GM19452 (cell line): ENCODE results near the gene AS3MT.
"Not testable (repeated sequence)": the region's sequence is repeated elsewhere in the genome, so short reads cannot be mapped to it uniquely, and the experiment has no call there.

ENCODE experiments used
- ATAC-seq: cut with Tn5 transposase; IDR thresholded peaks from one replicate; pipeline ENCODE4 v1.9.1; 2021; ENCODE audit not compliant: unreplicated experiment

Gene AS3MT

GRCh38 chr10:102855731-102856436 is 13.4 kb upstream of the AS3MT start:
- not testable (repeated sequence) for ATAC-seq

DNA sequence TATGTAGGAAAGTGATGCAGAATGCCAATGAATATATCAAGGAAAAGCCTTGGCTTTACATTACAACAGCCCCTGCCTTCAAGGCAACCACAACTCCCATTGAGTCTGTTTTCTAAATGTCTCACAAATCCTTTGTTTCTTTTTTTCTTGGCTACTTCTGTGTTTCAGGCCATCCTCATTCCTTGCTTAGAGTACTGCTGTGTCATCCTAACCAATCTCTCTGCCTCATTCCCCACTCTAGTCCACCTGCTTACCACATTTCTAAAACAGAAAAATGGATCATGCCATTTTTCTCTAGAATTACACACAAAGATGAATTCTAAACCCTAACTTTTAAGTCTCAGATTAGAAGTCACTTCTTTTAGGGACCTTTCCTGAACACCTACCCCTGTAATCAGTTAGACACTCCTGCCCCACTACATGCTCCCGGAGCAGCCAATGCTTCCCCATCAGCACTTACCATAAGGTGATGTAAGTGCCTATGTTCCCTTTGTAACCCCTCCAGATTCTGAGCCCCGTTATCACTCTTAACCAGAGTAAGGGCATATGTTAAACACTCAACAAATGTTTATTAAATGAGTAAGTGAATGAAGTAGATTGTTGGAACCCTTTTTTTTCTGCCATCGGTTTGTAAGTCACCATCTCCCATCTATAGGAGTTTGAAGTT is 12.4 kb upstream of the AS3MT start:
- no peak for ATAC-seq

GRCh38 chr10:102859911-102860310 is 9.4 kb upstream of the AS3MT start:
- no peak for ATAC-seq

GRCh38 chr10:102863660-102864059 is 5.6 kb upstream of the AS3MT start:
- ATAC-seq, result no peak

- no peak for ATAC-seq
Measured at GRCh38 chr10:102865620-102866019, 3.6 kb upstream of the AS3MT start.

DNA sequence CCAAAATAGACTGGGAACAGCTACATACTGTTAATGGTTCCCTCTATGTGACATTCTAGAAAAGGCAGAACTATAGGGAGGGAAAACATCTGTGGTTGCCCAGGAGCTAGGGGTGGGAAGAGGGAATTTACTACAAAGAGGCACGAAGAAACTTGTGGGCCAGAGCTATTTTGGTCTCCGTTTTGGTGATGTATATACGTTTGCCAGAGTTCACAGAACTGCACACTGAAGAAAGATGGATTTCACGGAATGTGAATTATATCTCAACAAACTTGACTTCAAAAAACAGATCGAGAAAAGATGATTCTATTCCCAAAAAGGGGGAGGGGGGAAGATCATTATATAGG is 386 bp upstream of the AS3MT start:
- ATAC-seq, result no peak

DNA sequence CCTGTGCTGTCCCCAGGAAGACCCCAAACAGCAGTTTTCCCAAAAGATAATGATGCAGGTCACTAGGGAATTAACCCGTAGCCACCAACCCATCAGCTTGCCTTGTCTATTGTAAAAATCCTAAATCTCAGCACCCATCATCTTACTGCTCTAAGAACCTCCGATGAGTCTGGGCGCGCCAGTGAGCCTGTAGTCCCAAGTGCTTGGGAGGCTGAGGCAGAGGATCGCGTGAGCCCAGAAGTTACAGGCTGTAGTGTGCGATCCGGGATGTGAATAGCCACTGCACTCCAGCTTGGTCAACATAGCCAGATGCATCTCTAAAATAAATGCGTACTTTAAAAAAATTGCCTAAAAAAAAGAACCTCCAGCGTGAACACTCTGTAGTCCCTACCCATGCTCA is 951 bp downstream of the AS3MT start:
- ATAC-seq, result no peak

DNA sequence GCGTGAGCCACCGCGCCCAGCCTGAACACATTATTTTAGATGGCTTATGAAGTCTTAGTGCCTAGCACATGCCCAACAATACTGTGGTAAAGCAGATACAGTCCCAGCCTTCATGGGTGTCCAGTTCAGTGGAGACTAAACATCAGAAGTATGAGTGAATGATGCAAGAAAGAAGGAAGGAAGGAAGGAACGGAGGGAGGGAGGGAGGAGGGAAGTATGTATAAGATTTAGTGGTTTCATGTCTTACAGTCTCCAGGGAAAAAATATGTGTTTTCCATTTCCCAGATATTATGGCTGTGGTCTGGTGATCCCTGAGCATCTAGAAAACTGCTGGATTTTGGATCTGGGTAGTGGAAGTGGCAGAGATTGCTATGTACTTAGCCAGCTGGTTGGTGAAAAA is 2.9 kb downstream of the AS3MT start:
- no peak for ATAC-seq

DNA sequence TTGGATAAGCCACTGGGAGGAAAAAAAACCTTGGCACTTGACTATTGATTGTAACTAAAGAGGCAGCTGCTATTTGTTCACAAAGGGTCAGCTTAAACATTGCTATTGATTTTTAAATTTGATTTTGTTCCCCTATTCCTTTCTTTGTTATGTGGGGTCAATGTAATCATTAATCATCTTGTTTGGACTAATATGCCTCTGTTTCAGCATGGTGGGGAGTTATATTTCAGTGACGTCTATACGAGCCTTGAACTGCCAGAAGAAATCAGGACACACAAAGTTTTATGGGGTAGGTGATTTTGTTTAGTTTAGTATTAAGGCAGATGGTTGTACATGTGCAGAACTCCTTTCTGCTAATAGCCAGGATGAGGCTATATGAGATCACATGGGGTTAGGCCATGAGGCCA is 7.5 kb downstream of the AS3MT start:
- ATAC-seq, result no peak

DNA sequence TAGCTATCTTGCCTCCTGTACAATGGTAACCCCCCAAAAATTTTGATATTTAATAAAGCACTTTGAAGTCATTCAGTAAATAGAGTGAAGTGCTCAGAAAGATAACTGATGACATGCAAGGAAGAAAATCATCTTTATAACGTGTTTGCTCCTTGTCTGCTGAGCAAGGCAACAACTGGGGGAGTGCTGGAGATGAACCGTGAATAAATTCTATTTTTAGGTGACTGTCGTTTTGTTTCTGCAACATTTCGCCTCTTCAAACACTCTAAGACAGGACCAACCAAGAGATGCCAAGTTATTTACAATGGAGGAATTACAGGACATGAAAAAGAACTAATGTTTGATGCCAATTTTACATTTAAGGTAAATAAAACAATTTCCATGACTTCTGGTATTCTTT is 9.4 kb downstream of the AS3MT start:
- ATAC-seq, result no peak

- no peak for ATAC-seq
Measured at GRCh38 chr10:102880256-102880655, 11.0 kb downstream of the AS3MT start.

GRCh38 chr10:102888048-102888447 is 18.8 kb downstream of the AS3MT start:
- no peak for ATAC-seq

DNA sequence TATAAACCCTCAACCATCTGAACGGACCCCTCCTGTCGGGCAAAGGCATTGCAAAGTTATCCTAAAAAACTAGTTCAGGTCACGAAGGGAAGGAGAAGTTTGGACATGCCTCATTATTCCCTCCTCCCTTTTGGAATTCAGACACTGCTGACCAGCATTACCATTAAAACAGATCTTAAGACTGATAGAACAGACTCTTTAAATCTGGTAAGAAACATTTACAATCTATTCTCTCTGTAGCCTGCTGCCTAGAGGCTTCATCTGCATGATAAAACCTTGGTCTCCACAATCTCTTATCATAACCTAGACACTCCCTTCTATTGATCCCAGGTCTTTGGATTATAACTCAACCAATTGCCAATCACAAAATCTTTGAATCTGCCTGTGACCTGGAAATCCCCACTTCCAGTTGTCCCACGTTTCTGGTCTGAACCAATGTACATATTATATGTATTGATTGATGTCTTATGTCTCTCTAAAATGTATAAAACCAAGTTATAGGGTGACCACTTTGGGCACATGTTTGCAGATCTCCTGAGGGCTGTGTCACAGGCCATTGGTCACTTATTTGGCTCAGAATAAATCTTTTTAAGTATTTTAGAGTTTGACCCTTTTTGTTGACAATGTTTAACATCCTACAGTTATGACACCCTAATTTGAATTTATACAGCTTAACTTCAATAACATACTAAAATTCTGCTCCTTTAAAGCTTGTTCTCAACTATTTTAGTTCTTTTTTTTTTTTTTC is 25.4 kb downstream of the AS3MT start:
- no peak for ATAC-seq

DNA sequence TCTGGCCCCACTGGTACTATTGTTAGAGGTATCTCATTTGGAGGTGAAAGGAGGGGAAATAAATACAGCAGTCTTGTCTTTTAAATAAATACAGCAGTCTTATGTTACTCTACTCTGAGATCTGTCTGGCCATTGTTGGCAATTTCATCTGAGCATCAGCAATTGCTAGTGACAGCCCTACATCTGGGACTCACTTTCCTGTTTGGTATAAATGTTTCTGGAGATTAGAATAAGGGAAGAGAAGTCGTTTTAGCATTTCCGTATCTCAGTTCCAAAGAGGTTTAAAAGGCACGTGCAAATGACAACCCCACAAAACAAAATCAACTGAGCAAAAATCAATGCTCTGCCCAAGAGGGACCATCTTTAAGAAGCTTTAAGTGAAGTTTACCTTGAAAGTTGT is 30.7 kb downstream of the AS3MT start:
- ATAC-seq, result no peak

GRCh38 chr10:102904346-102904745 is 35.1 kb downstream of the AS3MT start:
- ATAC-seq, result no peak

DNA sequence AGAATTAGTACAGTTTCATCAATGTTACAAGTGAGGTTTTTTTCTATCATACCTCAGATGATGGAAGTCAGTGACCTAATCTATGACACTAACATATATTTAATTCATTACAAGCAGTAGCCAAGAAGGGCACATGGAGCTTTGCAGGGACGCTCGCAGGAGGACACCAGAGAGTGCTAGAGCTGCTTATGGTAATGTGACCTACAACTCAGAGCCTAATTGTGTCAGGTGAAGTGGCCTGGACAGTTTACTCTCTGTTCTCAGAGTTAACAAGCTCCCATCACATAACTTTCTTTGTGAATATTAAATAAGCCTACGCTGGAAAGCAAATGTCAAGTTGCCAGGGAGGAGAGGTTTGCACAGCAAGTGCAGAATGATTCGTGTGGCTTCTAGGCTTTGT is 37.2 kb downstream of the AS3MT start:
- ATAC-seq, result no peak

DNA sequence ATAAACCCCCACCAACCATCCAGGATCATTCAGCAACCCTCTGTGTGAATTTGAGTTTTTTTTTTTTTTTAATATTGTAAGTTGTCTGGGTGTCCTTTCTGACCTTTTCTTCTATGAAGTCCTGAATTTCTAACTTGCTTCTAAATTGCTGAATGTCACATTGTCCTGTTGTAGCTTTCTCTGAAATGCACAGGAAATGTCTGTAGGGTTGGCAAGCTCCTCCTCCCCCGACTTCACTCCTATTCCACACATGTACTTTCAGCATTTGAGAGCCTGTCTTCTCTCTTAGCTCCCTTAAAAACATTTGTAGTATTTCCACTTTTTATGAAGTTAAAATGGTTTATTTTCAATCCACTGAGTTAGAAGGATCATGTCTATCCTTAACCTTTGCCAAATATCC is 45.5 kb downstream of the AS3MT start:
- no peak for ATAC-seq

DNA sequence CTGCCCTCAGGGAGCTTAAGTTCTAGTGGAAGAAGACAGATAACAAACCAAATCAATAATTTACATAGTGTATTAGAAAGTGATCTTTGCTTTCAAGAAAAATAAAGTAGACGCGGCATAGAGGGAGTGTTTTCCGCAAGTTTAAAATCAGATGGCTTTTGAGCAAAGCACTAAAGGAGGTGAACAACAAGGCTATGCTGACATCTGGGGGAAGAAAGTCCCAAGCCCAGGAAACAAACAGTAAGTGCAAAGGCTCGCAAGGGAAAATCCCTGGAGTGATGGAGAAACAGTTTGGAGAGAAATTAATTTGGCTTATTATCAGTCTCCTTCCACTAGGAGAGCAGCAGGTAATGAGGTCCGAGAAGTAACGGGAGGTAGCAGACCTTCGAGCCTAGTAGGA is 46.9 kb downstream of the AS3MT start:
- ATAC-seq, result no peak

DNA sequence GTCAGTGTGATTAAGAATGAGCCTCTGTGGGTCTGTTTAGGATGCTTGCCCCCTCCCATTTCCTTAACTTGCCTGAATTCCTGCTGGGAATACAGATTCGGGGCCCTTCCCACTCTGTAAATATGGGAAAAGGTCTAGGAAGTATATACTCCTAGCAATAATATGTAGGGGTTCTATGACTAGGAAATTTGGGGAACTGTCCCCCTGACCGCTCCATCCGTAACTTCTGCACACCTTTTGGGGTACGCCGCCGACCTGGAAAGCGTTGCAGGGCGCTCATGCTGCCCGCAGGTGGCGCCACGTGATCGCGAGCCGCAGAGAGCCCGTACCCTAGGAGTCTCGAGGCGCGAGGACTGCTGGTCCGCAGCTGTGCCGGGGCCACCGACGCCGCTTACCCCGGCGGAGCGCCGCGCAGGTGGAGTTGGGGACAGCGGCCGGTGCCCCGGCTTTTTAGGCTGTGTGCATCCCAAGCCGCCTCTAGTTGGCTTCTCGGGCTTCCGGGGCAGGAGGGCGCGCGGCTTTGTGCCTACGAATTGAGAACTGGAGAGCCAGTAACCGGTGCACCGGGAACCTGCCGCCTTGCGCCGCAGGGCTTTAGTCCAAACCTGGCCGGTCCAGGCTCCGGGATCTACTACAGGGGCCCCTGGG is 48.2 kb downstream of the AS3MT start:
- ATAC-seq, result peak; percentile 43

GRCh38 chr10:102917962-102918816 is 48.9 kb downstream of the AS3MT start, which contains the start of gene CNNM2:
TSS of gene CNNM2 (plus strand) at chr10:102918294. CDS start at chr10:102918481, 187 bp downstream.
- ATAC-seq, result peak; percentile 89

DNA sequence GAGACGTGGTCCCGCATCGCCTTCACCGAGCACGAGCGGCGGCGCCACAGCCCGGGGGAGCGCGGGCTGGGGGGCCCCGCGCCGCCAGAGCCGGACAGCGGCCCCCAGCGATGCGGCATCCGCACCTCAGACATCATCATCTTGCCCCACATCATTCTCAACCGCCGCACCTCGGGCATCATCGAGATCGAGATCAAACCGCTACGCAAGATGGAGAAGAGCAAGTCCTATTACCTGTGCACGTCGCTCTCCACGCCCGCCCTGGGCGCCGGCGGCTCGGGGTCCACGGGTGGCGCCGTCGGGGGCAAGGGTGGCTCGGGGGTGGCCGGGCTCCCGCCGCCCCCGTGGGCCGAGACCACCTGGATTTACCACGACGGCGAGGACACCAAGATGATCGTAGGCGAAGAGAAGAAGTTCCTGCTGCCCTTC is 49.6 kb downstream of the AS3MT start:
- no peak for ATAC-seq
